Measurements from ENCODE around the gene WAPL. TPM values are rescaled to one million over a fixed set of nuclear protein-coding genes. Genes with fewer than 3 reads are reported as not detected.

WAPL gene
- total RNA-seq, 1 experiment from 2014 or later: 24.5 TPM

GRCh38 chr10:86481761-86482160 is 39.8 kb downstream of the WAPL start:
- Histone ChIP-seq H2AFZ (ENCODE audit: low read length) (no peak overlapping the region), H3K79me2 (ENCODE audit: low read length) (0 out of 2 replicates have a peak, but pooled peaks cover 3% of the 10 kb centered on the region), H3K36me3 (ENCODE audit: low read depth, low read length) (no peaks in the 10 kb centered on the region; the same call in none of the 2 replicates), H3K9me3 (ENCODE audit: low read length) (no peaks in the 10 kb centered on the region), H4K20me1 (ENCODE audit: low read length) (no peaks in the 10 kb centered on the region), H3K4me2 (ENCODE audit: low read length) (no peak overlapping the region), H3K4me1 (ENCODE audit: insufficient read depth, low read length) (no peaks in the 10 kb centered on the region), H3K9ac (ENCODE audit: low read length) (no peak overlapping the region), H3K9me2 (replicated peaks; ENCODE audit: low read length) (no peaks in the 10 kb centered on the region), H3K27ac (ENCODE audit: low read length) (no peak overlapping the region), H3F3A (ENCODE audit: low read length, unreplicated experiment) (no peaks in the 10 kb centered on the region), H3K4me3 (ENCODE audit: low read length) (no peak overlapping the region), H3K27me3 (ENCODE audit: low read length) (no peaks in the 10 kb centered on the region)
- intact Hi-C loops (cut with micrococcal nuclease): no loop called here
- POLR2A ChIA-PET (ENCODE audit: unreplicated experiment): no interaction called here
- DNase-seq (no peak), ATAC-seq (peak; percentile 29; the same call in 1 of the 2 replicates)
- CTCF ChIA-PET: no interaction called here
- TF ChIP-seq EZH2 (IDR thresholded peaks at IDR 0.05; ENCODE audit: low read length, unreplicated experiment): no peak
- TF ChIP-seq CTCF (conservative IDR thresholded peaks at IDR 0.05; ENCODE audit: low read depth, low read length): no peak
- TF ChIP-seq EZH2phosphoT487 (IDR thresholded peaks at IDR 0.05; ENCODE audit: borderline replicate concordance, low read length): no peak
- BruUV-seq (replicated peaks): no TSS peak

- no peak for TF ChIP-seq EZH2 (IDR thresholded peaks at IDR 0.05; ENCODE audit: low read length, unreplicated experiment)
- TF ChIP-seq EZH2phosphoT487 (IDR thresholded peaks at IDR 0.05; ENCODE audit: borderline replicate concordance, low read length): no peak
- TF ChIP-seq CTCF (conservative IDR thresholded peaks at IDR 0.05; ENCODE audit: low read depth, low read length): no peak
- H3K4me1 ChIP-seq (ENCODE audit: insufficient read depth, low read length): no peaks in the 10 kb centered on the region
- BruUV-seq (replicated peaks): no TSS peak
- DNase-seq (no peak), ATAC-seq (no peak)
- no peak overlapping the region for H3K4me2 ChIP-seq (ENCODE audit: low read length)
- H3K9ac ChIP-seq (ENCODE audit: low read length): no peak overlapping the region
- H3K27me3 ChIP-seq (ENCODE audit: low read length): no peaks in the 10 kb centered on the region
- no peak overlapping the region for H2AFZ ChIP-seq (ENCODE audit: low read length)
- no peaks in the 10 kb centered on the region for H3K79me2 ChIP-seq (ENCODE audit: low read length)
- no peaks in the 10 kb centered on the region for H3F3A ChIP-seq (ENCODE audit: low read length, unreplicated experiment)
- ChIA-PET CTCF (no interaction called here), POLR2A (ENCODE audit: unreplicated experiment) (no interaction called here)
- no peaks in the 10 kb centered on the region; the same call in none of the 2 replicates for H3K36me3 ChIP-seq (ENCODE audit: low read depth, low read length)
- intact Hi-C loops (cut with micrococcal nuclease): no loop called here
- no peaks in the 10 kb centered on the region for H4K20me1 ChIP-seq (ENCODE audit: low read length)
- no peak overlapping the region for H3K4me3 ChIP-seq (ENCODE audit: low read length)
- no peaks in the 10 kb centered on the region for H3K9me2 ChIP-seq (replicated peaks; ENCODE audit: low read length)
- no peaks in the 10 kb centered on the region for H3K9me3 ChIP-seq (ENCODE audit: low read length)
- no peak overlapping the region for H3K27ac ChIP-seq (ENCODE audit: low read length)
Observed at GRCh38 chr10:86480571-86480970, 41.0 kb downstream of the WAPL start.

- H2AFZ ChIP-seq (ENCODE audit: low read length): no peak overlapping the region
- TF ChIP-seq EZH2 (IDR thresholded peaks at IDR 0.05; ENCODE audit: low read length, unreplicated experiment): no peak
- no peaks in the 10 kb centered on the region for H3F3A ChIP-seq (ENCODE audit: low read length, unreplicated experiment)
- H3K4me2 ChIP-seq (ENCODE audit: low read length): no peak overlapping the region
- ATAC-seq (no peak), DNase-seq (no peak)
- intact Hi-C loops (cut with micrococcal nuclease): no loop called here
- no peak overlapping the region for H3K4me3 ChIP-seq (ENCODE audit: low read length)
- H3K9me3 ChIP-seq (ENCODE audit: low read length): no peaks in the 10 kb centered on the region
- H3K36me3 ChIP-seq (ENCODE audit: low read depth, low read length): peaks cover 11% of the 10 kb centered on the region
- H3K27ac ChIP-seq (ENCODE audit: low read length): no peak overlapping the region
- CTCF ChIA-PET: no interaction called here
- POLR2A ChIA-PET (ENCODE audit: unreplicated experiment): no interaction called here
- no peaks in the 10 kb centered on the region for H3K9me2 ChIP-seq (replicated peaks; ENCODE audit: low read length)
- H3K4me1 ChIP-seq (ENCODE audit: insufficient read depth, low read length): no peaks in the 10 kb centered on the region
- H3K79me2 ChIP-seq (ENCODE audit: low read length): no peaks in the 10 kb centered on the region
- H3K9ac ChIP-seq (ENCODE audit: low read length): no peak overlapping the region
- BruUV-seq (replicated peaks): no TSS peak
- H4K20me1 ChIP-seq (ENCODE audit: low read length): no peaks in the 10 kb centered on the region
- no peaks in the 10 kb centered on the region for H3K27me3 ChIP-seq (ENCODE audit: low read length)
Observed at GRCh38 chr10:86472061-86472460, 49.5 kb downstream of the WAPL start.

Measured in PC-3 (cell line).